ENCODE results near the gene GTF3C5. TPM values are rescaled to one million over a fixed set of nuclear protein-coding genes. Genes with fewer than 3 reads are reported as not detected.
"Not testable (repeated sequence)": the region's sequence is repeated elsewhere in the genome, so short reads cannot be mapped to it uniquely, and the experiment has no call there.

Gene GTF3C5
- total and polyA plus RNA-seq, 7 experiments from 2014 or later, result 39.9 to 77.9 (median 48.8) TPM

DNA sequence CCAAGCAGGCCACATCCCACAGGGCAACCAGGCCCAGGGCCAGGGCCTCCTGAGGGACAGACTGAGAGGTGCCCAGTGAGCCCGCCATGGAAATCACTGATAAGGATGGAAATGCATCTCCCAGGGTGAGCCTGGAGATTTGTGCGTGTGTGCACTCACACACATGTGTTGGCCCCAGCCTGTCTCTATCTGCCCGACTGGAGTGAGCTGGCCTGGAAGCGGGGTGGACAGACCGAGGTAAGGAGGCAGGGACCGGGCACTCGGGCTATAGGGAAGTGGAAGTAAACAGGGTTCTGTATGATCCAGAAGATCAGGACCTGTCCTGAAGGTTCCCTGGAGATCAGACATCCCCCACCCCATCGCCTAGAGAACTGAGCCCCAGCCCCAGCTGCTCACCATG, 34.9 kb upstream of the GTF3C5 start:
- Histone ChIP-seq H3K27ac (ENCODE audit: low read depth, low read length) (no peak overlapping the region), H3K36me3 (ENCODE audit: control insufficient read depth in 2 of 3, insufficient read depth in 3 of 3, low read length in 3 of 3) (no peaks in the 10 kb centered on the region), H3K27me3 (ENCODE audit: control insufficient read depth in 2 of 2, insufficient read depth in 2 of 2, low read length in 2 of 2) (no peaks in the 10 kb centered on the region), H3K4me3 (ENCODE audit: low read length) (no peak overlapping the region), H3K4me1 (ENCODE audit: control insufficient read depth in 2 of 2, insufficient read depth in 2 of 2, low read length in 2 of 2) (no peaks in the 10 kb centered on the region), H3K9me3 (ENCODE audit: control insufficient read depth in 2 of 3, low read length in 3 of 3) (no peaks in the 10 kb centered on the region)
- Mint-ChIP-seq H3K4me3 (no peak overlapping the region), H3K27me3 (peaks cover 19 to 44% (median 38%) of the 10 kb centered on the region in 5 donors), H3K27ac (no peak overlapping the region), H3K4me1 (peaks cover 4 to 21% (median 6%) of the 10 kb centered on the region in 7 donors), H3K36me3 (no peaks in the 10 kb centered on the region), H3K9me3 (no peaks in the 10 kb centered on the region)
- POLR2A ChIA-PET, result no interaction called here
- no peak for ATAC-seq
- intact Hi-C loops (cut with micrococcal nuclease), result no loop called here
- no peak for DNase-seq
- CTCF ChIA-PET, result interaction anchor here (0.6 kb wide), 1 partner anchor 88 kb away, joined by 4 read pairs; no protein-coding TSS in a partner anchor

DNA sequence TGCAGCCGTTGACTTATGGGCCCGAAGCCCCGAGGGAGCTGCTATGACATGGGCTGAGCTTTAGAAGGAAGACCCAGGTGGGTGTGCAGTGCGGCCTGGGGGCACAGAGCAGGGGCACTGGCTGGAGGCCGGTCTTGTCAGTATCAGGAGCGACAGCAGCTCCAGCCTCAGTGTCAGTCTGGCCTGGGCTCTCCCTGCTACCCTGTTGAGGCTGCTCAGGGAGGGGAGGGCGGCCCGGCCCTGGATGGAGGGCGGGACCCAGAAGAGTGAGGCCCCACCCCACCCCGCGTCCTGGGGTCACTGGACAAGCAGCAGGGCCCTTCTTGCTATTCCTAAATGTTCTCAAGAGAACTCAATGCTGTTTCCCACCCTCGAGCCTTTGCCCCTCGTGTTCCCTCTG, 34.3 kb upstream of the GTF3C5 start:
- Histone ChIP-seq H3K27ac (ENCODE audit: low read depth, low read length) (no peak overlapping the region), H3K36me3 (ENCODE audit: control insufficient read depth in 2 of 3, insufficient read depth in 3 of 3, low read length in 3 of 3) (no peaks in the 10 kb centered on the region), H3K4me1 (ENCODE audit: control insufficient read depth in 2 of 2, insufficient read depth in 2 of 2, low read length in 2 of 2) (no peaks in the 10 kb centered on the region), H3K9me3 (ENCODE audit: control insufficient read depth in 2 of 3, low read length in 3 of 3) (no peaks in the 10 kb centered on the region), H3K27me3 (ENCODE audit: control insufficient read depth in 2 of 2, insufficient read depth in 2 of 2, low read length in 2 of 2) (no peaks in the 10 kb centered on the region), H3K4me3 (ENCODE audit: low read length) (no peak overlapping the region)
- DNase-seq (no peak), ATAC-seq (no peak)
- Mint-ChIP-seq H3K27ac (no peak overlapping the region), H3K36me3 (no peaks in the 10 kb centered on the region), H3K4me1 (peaks cover 4 to 19% (median 6%) of the 10 kb centered on the region in 7 donors), H3K4me3 (no peak overlapping the region), H3K9me3 (no peaks in the 10 kb centered on the region), H3K27me3 (peaks cover 20 to 47% (median 36%) of the 10 kb centered on the region in 5 donors)
- CTCF ChIA-PET, result no interaction called here
- intact Hi-C loops (cut with micrococcal nuclease), result no loop called here
- POLR2A ChIA-PET, result no interaction called here

DNA sequence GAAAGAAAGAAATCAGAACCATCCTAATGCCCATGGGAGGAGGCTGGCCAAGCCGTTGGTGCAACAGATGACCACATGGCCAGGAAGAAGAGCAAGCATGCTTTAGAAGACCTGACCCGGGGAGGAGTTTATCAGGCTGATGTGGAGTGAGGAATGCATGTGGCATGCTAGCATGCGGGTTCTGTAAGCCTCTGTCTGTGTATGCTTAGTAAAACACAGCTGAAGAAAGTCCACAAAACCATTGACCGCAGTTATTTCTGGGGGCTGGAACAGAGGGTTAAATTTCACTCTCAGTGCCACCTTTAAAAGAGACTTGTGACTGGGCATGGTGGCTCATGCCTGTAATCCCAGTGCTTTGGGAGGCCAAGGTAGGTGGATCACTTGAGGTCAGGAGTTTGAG, 33.2 kb upstream of the GTF3C5 start:
- Histone ChIP-seq H3K27ac (ENCODE audit: low read depth, low read length) (no peak overlapping the region), H3K4me3 (ENCODE audit: low read length) (no peak overlapping the region), H3K36me3 (ENCODE audit: control insufficient read depth in 2 of 3, insufficient read depth in 3 of 3, low read length in 3 of 3) (no peaks in the 10 kb centered on the region), H3K4me1 (ENCODE audit: control insufficient read depth in 2 of 2, insufficient read depth in 2 of 2, low read length in 2 of 2) (no peaks in the 10 kb centered on the region), H3K9me3 (ENCODE audit: control insufficient read depth in 2 of 3, low read length in 3 of 3) (no peaks in the 10 kb centered on the region), H3K27me3 (ENCODE audit: control insufficient read depth in 2 of 2, insufficient read depth in 2 of 2, low read length in 2 of 2) (peaks cover 0 to 3% of the 10 kb centered on the region in 2 donors)
- H3K27me3 Mint-ChIP-seq, result peaks cover 25 to 50% (median 36%) of the 10 kb centered on the region in 5 donors
- no peak overlapping the region for H3K4me3 Mint-ChIP-seq
- intact Hi-C loops (cut with micrococcal nuclease), result no loop called here
- POLR2A ChIA-PET, result no interaction called here
- CTCF ChIA-PET, result no interaction called here
- H3K9me3 Mint-ChIP-seq, result no peaks in the 10 kb centered on the region
- DNase-seq, result no peak
- ATAC-seq, result no peak
- H3K27ac Mint-ChIP-seq, result no peak overlapping the region
- peaks cover 0 to 3% (median 0%) of the 10 kb centered on the region in 5 donors for H3K36me3 Mint-ChIP-seq
- peaks cover 4 to 14% (median 6%) of the 10 kb centered on the region in 7 donors for H3K4me1 Mint-ChIP-seq

DNA sequence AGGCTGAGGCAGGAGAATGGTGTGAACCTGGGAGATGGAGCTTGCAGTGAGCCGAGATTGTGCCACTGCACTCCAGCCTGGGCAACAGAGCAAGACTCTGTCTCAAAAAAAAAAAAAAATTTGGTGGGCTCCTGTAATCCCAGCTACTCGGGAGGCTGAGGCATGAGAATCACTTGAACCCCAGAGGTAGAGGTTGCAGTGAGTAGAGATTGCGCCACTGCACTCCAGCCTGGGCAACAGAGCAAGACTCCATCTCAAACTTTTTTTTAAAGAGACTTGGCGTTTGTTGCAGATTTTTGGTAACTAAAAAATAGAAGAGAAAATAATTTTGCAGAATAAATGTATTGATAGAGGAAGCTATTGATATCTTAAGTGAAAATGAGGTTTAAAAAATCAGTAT, 32.6 kb upstream of the GTF3C5 start:
- H3K27ac Mint-ChIP-seq; H3K36me3 Mint-ChIP-seq; H3K27ac ChIP-seq (ENCODE audit: low read depth, low read length); ATAC-seq; DNase-seq; H3K36me3 ChIP-seq (ENCODE audit: control insufficient read depth in 2 of 3, insufficient read depth in 3 of 3, low read length in 3 of 3); H3K9me3 Mint-ChIP-seq; intact Hi-C loops (cut with micrococcal nuclease); H3K4me3 ChIP-seq (ENCODE audit: low read length); H3K4me1 ChIP-seq (ENCODE audit: control insufficient read depth in 2 of 2, insufficient read depth in 2 of 2, low read length in 2 of 2); H3K9me3 ChIP-seq (ENCODE audit: control insufficient read depth in 2 of 3, low read length in 3 of 3); CTCF ChIA-PET; POLR2A ChIA-PET; H3K27me3 ChIP-seq (ENCODE audit: control insufficient read depth in 2 of 2, insufficient read depth in 2 of 2, low read length in 2 of 2); H3K4me3 Mint-ChIP-seq: not testable (repeated sequence)
- peaks cover 4 to 14% (median 6%) of the 10 kb centered on the region in 7 donors for H3K4me1 Mint-ChIP-seq
- H3K27me3 Mint-ChIP-seq, result peaks cover 27 to 48% (median 36%) of the 10 kb centered on the region in 5 donors

DNA sequence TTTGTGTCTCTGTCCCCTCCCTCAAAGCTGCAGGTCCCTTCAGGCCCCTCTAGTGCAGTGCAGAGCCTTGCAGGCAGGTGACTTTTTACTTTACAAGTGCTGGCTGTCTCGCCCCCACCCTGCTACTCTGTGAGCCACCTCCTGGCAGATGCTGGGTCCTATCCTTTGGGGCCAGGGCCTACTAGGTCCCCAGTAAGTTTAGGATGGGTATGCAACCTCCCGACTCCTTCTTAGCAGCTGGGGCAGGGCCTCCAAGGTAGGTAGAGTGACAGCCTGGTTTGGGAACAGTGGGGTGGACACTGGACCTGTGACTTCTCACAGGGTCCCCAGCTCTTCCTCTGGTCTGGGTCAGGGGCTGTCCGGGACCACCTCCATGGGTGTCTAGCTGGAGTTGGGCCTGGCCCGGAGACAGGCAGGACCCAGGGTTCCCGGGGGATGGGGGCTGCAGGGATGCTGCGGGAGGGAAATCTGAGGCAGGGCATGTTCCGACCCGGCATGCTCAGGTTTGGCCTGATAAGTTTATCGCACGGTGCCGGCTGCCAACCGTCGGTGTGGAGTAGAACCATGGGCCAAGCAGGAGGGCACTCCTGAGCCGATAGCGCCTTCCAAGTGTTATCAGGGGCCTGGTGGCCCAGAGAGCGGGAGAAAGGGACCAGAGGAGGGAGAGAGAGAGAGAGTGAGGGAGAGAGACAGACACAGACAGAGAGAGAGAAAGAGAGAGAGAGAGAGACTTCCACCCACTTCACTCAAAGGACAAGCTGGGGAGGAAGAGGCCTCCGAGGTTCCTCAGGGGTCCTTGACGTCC, 31.8 kb upstream of the GTF3C5 start:
- intact Hi-C loops (cut with micrococcal nuclease), result no loop called here
- Mint-ChIP-seq H3K4me3 (no peak overlapping the region), H3K9me3 (peaks cover 0 to 1% (median 0%) of the 10 kb centered on the region in 11 donors), H3K27ac (no peak overlapping the region), H3K36me3 (peaks cover 0 to 4% (median 0%) of the 10 kb centered on the region in 5 donors), H3K4me1 (peaks cover 4 to 10% (median 6%) of the 10 kb centered on the region in 7 donors), H3K27me3 (peaks cover 25 to 52% (median 42%) of the 10 kb centered on the region in 5 donors)
- ChIA-PET CTCF (no interaction called here), POLR2A (no interaction called here)
- no peak overlapping the region for H3K27ac ChIP-seq (ENCODE audit: low read depth, low read length)
- no peaks in the 10 kb centered on the region for H3K9me3 ChIP-seq (ENCODE audit: control insufficient read depth in 2 of 3, low read length in 3 of 3)
- H3K4me3 ChIP-seq (ENCODE audit: low read length), result no peak overlapping the region
- H3K4me1 ChIP-seq (ENCODE audit: control insufficient read depth in 2 of 2, insufficient read depth in 2 of 2, low read length in 2 of 2), result no peaks in the 10 kb centered on the region
- no peak for DNase-seq
- peaks cover 0 to 5% of the 10 kb centered on the region in 2 donors for H3K27me3 ChIP-seq (ENCODE audit: control insufficient read depth in 2 of 2, insufficient read depth in 2 of 2, low read length in 2 of 2)
- H3K36me3 ChIP-seq (ENCODE audit: control insufficient read depth in 2 of 3, insufficient read depth in 3 of 3, low read length in 3 of 3), result no peaks in the 10 kb centered on the region
- no peak for ATAC-seq

DNA sequence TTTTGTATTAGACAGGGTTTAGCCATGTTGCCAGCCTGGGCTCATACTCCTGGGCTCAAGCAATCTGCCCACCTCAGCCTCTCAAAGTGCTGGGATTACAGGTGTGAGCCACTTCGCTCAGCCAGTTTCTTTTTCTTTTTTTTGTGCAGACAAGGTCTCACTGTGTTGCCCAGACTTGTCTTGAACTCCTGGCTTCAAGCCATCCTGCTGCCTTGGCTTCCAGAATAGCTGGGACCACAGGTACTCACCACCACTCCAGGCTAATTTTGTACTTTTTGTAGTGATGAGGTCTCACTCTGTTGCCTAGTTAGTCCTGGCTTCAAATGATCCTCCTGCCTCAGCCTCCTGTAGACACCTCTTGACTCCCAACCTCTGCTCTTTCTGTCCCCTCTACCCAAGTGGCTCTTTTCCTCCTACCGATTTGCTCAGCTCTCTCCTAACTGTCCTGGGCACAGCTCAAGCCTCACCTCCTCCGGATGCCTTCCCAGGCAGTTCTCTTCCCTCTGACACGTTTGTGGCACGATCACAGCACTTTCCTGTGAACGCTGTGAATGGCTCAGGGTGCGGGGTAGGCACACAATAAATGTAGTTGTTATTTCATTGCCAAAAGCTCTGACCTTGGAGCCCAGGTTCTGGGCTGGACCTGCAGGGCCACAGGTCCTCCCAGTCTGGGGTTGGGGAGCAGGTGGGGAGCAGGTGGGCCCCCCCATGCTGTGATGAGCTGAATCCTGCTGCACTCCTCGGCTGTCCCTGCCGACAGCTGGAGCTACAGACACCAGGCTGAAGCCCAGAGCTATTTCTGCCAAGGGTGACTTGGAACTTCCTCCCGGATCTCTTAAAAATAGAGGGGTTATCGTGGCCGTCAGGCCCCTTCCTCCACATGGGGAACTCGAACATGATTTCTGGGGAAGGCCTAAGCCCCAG, 28.4 kb upstream of the GTF3C5 start:
- H3K4me1 ChIP-seq (ENCODE audit: control insufficient read depth in 2 of 2, insufficient read depth in 2 of 2, low read length in 2 of 2), result no peaks in the 10 kb centered on the region
- peaks cover 0 to 5% of the 10 kb centered on the region in 2 donors for H3K27me3 ChIP-seq (ENCODE audit: control insufficient read depth in 2 of 2, insufficient read depth in 2 of 2, low read length in 2 of 2)
- intact Hi-C loops (cut with micrococcal nuclease), result no loop called here
- no peak overlapping the region for H3K4me3 ChIP-seq (ENCODE audit: low read length)
- DNase-seq, result no peak
- CTCF ChIA-PET, result no interaction called here
- no peak for ATAC-seq
- Mint-ChIP-seq H3K27ac (no peak overlapping the region), H3K9me3 (peaks cover 0 to 1% (median 0%) of the 10 kb centered on the region in 11 donors), H3K4me3 (peak overlapping the region in 1 of 10 donors; percentile 36), H3K27me3 (peaks cover 26 to 66% (median 49%) of the 10 kb centered on the region in 5 donors), H3K36me3 (peaks cover 0 to 4% (median 0%) of the 10 kb centered on the region in 5 donors), H3K4me1 (peaks cover 0 to 7% (median 0%) of the 10 kb centered on the region in 7 donors)
- H3K36me3 ChIP-seq (ENCODE audit: control insufficient read depth in 2 of 3, insufficient read depth in 3 of 3, low read length in 3 of 3), result no peaks in the 10 kb centered on the region
- H3K27ac ChIP-seq (ENCODE audit: low read depth, low read length), result no peak overlapping the region
- POLR2A ChIA-PET, result no interaction called here
- no peaks in the 10 kb centered on the region for H3K9me3 ChIP-seq (ENCODE audit: control insufficient read depth in 2 of 3, low read length in 3 of 3)
